Activated T-cell treated with anti-CD3 and anti-CD28 coated beads for 24 hours (primary cell): ENCODE data around the gene IFT27.
"Not testable (repeated sequence)": the region's sequence is repeated elsewhere in the genome, so short reads cannot be mapped to it uniquely, and the experiment has no call there.

Experiments used
- DNase-seq: peaks from one replicate; pipeline ENCODE4 v3.0.0-alpha.2; 2020; ENCODE audit warnings: low read depth

The IFT27 gene

GRCh38 chr22:36765131-36765942, 10.6 kb downstream of the IFT27 start:
- no peak for DNase-seq

- DNase-seq, result no peak
These were observed 11.3 kb downstream of the IFT27 start for GRCh38 chr22:36764641-36765040.

DNA sequence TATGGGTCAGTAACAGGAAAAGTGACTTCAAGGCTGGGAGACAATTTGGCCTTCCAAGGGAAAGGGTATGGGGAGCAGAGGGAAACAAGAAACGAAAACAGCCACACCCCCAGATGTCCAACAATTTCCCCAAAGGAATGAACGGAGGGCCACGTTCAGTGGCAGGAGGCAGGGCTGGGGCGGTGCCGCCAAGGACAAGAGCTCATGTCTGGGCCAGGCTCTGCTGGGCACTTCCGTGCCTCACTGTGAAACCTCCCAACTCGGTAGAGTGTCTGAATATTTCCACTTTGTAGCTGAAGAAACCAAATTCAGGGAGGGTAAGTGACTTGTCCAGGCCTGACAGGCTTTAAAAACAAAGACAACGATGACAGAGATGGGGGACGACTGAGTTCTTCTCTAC, 11.9 kb downstream of the IFT27 start:
- DNase-seq, result no peak

DNA sequence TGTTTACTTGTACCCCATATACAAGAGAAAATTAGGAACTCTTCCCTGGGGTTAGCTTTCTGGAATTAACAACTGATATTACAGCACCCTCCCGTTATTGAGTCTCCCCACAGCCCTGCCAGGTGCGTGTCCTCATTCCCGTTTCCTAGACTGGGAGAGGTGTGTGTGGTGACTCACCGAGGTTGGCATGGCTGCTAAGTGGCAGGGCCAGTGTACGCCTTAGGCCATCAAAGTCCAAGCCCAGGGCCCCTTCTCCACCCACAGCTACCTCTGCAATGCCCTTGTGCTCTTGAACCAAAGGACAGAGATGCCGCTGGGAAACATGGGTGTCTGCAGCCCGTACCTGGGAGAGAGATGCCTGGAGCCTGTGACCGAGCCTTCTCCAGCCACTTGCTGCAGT, 12.3 kb downstream of the IFT27 start:
- DNase-seq, result no peak

DNA sequence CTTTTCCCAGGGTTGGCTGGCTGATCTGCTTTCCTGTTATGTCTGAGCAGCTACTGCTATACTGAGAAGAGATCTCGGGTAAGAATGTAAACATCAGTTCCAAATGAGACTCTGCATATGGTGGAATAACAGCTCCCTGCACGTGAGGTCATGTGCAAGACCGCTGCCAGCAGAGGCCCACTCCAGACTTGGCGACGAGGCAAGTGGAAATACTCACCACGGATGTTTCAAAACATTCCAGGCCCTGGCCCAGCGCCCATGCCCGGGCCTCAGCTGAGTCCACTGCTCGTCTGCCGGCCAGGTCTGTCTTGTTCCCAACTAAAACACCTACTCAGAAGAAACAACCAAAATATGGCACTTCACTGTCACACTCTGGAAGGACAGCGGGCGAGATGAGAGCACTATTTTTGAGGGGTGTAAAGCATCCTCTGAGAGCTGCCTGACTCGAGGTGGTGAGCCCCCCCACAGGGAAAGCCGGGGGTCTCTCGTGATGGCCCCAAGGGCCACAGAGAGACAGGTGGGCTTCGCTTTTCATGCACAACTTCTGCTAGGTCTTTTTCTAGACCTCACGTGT, 13.1 kb downstream of the IFT27 start:
- DNase-seq, result no peak

- no peak for DNase-seq
These were observed 14.2 kb downstream of the IFT27 start for GRCh38 chr22:36761553-36762240.

DNA sequence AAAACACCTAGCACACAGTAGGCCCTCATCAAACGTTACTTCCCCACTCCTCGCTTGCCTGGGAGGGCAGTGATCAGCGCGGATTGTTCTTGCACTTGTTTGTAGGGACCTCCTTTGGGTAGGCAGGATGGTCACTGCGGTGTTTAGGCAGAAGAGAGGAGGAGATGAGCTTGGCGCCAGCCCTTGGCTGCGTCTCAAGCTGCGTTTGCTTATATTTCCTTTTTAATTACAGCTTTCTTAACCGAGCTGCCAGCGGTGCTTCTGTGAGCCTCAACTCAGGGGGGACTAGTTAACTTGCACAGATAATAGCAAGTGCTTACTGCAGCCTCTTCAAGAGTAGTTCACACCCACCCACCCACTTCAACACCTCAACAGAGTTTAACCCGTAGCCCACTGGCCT, 15.1 kb downstream of the IFT27 start:
- no peak for DNase-seq

GRCh38 chr22:36759481-36760159, 16.3 kb downstream of the IFT27 start:
- no peak for DNase-seq

GRCh38 chr22:36758792-36759271, 17.1 kb downstream of the IFT27 start:
- DNase-seq, result no peak

DNA sequence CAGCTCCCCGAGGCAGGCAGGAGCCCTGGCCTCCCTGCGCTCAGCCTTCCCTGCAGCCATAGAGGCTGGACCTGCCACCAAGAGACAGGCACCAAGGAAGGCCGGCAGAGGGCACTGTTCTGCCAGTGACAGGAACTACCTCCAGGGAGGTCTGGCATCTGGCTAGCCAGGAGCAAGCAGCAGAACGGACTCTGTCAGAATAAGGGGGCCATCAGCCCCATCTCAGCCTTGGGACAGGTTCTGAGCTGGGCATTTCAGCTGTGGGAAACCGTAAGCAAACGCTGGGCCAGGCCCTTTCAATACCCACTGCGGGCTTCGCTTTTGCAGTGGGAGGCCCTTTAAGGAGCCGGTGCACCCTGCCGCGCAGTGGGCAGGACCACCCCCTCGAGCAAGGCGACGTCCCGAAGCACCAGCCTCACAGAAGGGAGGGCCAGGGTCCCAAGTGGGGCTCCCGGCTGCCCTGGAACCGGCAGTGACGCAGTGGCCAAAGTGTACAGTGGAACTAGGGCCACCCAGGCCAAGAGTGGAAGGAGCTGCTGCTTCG, 18.2 kb downstream of the IFT27 start:
- peak; percentile 65 for DNase-seq

DNA sequence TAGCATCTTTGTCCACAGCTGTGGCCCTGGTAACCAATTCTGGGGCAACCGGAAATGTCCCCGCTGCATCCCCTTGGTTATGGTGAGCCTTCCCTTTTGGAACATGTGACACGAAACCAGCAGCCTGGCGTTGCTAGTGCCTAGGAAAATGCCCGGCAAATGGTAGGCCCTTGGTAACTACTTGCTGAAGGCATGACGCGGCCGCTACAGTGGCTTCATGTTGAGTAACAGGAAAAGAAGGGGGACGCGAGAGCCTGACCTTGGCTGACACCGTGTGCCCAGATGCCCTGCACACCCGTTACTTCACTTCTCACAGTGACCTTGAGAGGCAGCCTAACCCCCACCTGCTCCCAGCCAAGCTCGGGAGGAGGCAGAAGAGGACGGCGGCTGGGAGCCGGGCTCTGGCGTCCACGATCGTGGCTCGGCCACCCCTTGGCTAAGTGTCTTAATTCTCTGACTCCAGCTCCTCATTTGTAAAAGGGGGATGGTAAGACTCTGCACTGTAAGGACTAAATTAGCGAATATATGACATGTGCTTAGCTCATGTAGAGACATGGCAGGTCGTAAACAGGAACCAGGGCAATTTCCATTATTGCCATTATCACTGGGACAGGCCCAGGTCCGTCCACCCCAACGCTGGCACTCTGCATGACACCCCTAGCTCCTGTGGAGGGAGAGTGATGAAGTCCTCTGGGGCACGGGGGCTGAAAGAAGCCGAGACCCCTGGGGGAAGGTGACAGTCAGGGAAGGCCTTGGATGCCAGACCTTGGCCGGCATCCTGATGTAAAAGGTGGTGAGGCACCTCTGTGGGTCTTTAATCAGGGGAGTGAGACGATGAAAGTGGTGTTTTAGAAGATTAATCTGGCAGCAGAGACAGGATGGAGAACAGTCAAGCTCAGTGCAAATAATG, 18.9 kb downstream of the IFT27 start:
- DNase-seq, result no peak

GRCh38 chr22:36756031-36756430, 19.9 kb downstream of the IFT27 start:
- no peak for DNase-seq

GRCh38 chr22:36755316-36755715, 20.6 kb downstream of the IFT27 start:
- no peak for DNase-seq

DNA sequence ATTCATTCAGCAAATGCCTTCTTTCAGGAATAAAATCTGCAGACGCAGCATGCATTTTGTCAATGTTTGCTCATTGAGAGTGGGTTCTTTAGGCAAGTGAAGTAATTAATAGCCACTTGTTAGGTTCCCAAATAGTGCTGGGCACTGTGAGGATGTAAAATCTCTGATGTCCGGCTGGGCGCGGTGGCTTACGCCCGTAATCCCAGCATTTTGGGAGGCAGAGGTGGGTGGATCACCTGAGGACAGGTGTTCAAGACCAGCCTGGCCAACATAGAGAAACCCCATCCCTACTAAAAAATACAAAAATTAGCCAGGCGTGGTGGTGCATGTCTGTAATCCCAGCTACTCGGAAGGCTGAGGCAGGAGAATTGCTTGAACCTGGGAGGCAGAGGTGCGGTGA, 21.0 kb downstream of the IFT27 start:
- DNase-seq, result not testable (repeated sequence)

DNA sequence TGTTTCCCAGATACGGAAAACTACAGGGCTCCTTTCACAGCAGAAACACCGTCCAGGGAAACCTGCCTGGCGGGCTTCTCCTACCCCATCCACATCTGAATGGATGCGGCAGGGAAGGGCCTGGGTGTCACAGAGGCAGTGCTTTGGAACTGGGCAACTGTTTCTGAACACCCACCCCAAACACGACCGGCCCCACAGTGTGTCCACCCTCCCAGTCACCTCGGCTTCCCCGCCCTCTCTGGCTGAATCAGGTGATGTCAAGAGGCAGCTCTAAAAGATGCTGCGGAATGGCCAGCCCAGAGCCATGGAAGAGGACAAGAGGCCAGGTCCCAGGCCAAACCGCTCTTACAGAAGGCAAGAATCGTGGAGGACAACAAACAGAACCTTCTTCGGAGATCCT, 22.0 kb downstream of the IFT27 start:
- DNase-seq, result no peak

DNA sequence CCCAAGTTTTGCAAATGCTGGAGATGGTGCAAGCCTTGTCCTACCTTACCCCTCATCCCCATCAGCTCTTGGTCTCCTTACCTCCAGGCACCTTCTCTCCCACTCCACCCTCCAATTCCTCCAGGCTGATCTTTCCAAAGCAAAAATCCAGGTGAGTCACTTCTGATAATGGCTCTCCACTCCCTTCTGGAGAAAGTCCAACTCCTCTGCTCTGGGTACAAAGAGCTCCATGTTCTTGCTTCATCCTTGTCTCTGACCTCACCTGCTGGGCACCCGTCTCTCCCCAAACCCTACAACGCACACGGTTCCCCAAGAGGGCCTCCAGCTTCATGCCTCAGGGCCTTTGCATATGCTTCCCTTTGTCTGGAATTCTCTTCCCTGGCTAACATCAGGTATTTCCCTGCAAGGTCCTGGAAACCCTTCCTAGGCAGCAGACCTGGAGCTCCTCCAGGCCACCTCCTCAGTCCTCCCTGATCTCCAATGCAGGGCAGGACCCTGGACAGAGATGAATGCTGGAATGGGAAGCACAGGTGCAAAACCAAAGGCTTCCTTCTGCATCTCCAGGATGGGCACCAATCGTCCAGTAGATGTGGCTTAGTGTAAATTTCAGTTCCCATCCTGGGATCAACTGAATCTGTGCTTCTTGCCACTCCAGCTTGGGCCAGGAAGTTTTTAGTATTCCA, 22.7 kb downstream of the IFT27 start:
- DNase-seq, result no peak

DNA sequence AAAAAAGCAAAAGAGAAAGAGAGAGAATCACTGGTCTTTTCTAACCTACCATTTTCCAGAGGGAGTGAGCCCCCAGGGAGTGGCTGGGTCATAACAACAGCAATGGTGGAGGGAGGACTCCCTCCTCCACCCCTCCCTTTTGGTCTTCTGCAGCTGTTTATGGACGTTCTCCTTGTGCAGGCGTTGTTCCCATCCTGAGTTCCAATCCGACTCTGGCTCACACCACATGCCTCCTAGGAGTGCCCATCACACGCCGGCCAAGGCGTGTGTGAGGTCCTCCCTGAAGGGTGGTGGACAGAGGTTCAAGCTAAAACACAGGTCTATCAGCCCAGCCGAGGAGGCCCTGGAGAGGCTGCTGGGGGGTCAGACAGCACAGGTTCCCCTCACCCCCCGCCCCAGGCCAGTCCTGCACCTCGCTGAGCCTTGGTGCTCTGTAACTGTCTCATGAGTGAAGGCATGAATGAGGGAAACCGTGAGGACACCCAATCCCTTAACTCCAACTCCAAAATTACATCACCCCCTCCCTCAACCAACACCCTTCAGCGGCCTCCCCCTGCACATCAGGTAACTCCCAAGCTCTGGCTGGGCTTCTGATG, 29.4 kb downstream of the IFT27 start:
- DNase-seq, result no peak

DNA sequence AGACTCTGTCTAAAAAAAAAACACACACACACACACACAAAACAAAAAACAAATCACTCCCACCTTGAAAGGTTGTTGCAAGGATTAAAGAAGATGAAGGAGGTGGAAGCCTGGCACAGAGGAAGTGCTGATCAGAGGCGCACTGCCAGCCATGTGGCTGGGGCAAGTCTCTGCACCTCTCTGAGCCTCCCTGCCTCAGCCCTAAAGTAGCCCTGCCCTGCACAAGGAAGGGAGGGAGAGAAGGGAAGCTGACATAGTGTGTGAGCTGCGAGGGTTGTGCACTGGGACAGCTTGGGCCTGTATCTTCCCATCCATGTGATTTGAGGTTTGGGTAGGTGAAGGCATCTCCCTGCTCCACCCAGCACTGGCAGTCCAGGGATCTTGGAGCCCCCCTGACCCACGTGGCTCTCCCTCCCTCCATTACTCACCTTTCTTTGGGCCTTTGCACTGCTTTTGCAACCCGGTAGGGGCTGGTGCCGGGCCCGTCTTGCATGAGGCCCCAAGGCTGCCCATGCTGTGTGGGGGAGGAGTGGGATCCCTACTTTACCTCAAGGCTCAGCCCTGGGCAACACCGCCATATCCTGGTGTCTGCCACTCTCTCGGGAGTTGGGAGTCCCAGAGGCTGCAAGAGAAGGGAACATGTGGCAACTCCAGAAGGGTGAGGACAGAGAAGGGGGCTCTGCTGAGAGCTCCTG, 30.5 kb downstream of the IFT27 start:
- DNase-seq, result no peak

DNA sequence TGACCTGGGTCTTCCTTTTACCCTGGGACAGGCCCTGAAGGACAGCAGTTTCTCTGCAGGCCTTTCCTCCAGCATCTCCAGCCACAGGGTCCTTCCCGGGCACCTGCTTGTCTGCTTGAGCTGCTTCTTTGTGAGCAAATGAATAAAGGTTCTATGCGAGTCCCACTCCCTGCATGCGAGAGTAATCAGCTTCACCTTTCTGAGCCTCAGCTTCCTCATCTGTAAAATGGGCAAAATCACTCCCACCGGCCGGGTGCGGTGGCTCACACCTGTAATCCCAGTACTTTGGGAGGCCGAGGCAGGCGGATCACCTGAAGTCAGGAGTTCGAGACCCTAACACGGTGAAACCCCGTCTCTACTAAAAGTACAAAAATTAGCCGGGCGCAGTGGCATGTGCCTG, 31.1 kb downstream of the IFT27 start:
- DNase-seq, result no peak

- no peak for DNase-seq
These were observed 31.5 kb downstream of the IFT27 start for GRCh38 chr22:36744413-36744765.
